Astrocyte (in vitro differentiated cells and primary cell): ENCODE measurements around the gene VWA8.

Experiments used
- CTCF ChIP-seq: IDR thresholded peaks from 2 replicates; pipeline ENCODE4 v1.5.1; 2011; ENCODE audit warnings: low read depth, mild to moderate bottlenecking, inconsistent platforms, low read length, moderate library complexity; ENCODE audit not compliant: insufficient read depth
- EZH2 ChIP-seq: IDR thresholded peaks from 2 replicates; pipeline ENCODE4 v1.6.1; 2012; ENCODE audit warnings: mild to moderate bottlenecking, low read length, inconsistent platforms; ENCODE audit not compliant: insufficient read depth

- TF ChIP-seq CTCF = no peak
- TF ChIP-seq EZH2 = no peak
Observed at GRCh38 chr13:41816057-41816456, 144.9 kb downstream of the VWA8 start.
